T-helper 2 cell treated with Interferon-gamma antibody and Interleukin-4, amounts not matched to agents 100 ng/mL and 5 ng/mL, for 36 hours (primary cell): ENCODE data around the gene MCRIP2. TPM values are rescaled to one million over a fixed set of nuclear protein-coding genes. Genes with fewer than 3 reads are reported as not detected.

Experiments
- intact Hi-C: fragments of 100-400 bp; cut with micrococcal nuclease; formaldehyde crosslinking; loops from one replicate; pipeline ENCODE4 v1.15.1; 2023
- total RNA-seq: library from RNA; stranded (reverse); gene quantifications from 2 replicates; pipeline ENCODE4 v1.2.3, GENCODE V29; 2022

Gene MCRIP2
- total RNA-seq, 1 donor from 2014 or later = 24.5 TPM

- intact Hi-C loops = no loop called here
Observed at GRCh38 chr16:631808-632358, 9.7 kb upstream of the MCRIP2 start.

GRCh38 chr16:632486-633335 lies 8.9 kb upstream of the MCRIP2 start:
- intact Hi-C loops = no loop called here

DNA sequence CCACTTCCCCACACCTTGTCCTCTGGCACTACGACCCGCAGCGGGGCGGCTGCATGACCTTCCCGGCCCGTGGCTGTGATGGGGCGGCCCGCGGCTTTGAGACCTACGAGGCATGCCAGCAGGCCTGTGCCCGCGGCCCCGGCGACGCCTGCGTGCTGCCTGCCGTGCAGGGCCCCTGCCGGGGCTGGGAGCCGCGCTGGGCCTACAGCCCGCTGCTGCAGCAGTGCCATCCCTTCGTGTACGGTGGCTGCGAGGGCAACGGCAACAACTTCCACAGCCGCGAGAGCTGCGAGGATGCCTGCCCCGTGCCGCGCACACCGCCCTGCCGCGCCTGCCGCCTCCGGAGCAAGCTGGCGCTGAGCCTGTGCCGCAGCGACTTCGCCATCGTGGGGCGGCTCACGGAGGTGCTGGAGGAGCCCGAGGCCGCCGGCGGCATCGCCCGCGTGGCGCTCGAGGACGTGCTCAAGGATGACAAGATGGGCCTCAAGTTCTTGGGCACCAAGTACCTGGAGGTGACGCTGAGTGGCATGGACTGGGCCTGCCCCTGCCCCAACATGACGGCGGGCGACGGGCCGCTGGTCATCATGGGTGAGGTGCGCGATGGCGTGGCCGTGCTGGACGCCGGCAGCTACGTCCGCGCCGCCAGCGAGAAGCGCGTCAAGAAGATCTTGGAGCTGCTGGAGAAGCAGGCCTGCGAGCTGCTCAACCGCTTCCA lies 8.1 kb upstream of the MCRIP2 start:
- intact Hi-C loops = no loop called here

DNA sequence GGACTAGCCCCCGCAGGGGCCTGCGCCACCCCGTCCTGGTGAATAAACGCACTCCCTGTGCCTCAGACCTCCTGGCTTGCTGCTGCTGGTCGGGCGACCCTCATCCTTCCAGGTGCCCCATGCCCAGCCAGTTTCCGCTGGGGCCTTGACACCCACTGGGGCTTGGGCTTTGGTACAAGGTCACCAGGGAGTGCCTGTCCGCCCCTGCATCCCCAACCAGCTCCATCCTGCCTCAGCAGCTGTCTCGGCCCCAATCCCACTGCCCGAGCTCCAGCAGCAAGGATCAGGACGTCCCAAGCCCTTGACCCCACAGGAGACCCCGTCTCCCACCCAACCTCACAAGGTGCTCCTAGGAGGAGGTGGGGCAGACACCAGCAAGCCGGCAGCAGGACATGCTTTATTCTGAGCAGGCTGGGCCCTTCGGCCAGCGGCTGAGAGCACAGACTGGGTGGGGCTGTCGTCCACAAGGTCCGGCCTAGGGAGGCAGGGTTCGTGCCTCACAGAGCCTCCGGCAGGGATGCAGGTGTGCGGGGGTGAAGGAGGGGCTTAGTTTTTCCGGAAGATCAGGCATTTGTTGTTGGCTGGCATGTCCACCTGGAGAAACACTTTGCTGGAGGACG lies 7.5 kb upstream of the MCRIP2 start:
- intact Hi-C loops = no loop called here

DNA sequence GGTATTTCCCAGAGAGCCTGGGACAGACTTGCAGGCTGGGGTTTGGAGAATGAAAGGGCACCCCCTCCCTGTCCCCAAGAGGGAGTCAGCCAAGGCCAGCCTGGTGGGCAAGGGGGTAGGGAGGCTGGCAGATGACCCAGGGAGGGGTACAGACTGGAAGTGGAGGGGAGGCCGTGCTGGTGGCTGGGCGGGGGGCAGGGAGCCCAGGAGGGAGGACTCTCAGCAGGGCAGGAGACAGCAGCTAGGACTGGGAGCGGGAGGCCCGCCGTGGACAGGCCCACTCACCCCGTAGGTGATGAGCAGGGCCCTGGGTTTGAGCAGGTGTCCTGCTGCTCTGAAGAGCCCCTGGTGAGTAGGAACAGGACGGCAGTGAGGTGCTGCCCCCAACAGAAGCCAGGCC lies 6.6 kb upstream of the MCRIP2 start:
- intact Hi-C loops = loop anchor here (5.0 kb wide), 1 partner anchor 108 kb away; the partner anchor contains the start of gene CAPN15

DNA sequence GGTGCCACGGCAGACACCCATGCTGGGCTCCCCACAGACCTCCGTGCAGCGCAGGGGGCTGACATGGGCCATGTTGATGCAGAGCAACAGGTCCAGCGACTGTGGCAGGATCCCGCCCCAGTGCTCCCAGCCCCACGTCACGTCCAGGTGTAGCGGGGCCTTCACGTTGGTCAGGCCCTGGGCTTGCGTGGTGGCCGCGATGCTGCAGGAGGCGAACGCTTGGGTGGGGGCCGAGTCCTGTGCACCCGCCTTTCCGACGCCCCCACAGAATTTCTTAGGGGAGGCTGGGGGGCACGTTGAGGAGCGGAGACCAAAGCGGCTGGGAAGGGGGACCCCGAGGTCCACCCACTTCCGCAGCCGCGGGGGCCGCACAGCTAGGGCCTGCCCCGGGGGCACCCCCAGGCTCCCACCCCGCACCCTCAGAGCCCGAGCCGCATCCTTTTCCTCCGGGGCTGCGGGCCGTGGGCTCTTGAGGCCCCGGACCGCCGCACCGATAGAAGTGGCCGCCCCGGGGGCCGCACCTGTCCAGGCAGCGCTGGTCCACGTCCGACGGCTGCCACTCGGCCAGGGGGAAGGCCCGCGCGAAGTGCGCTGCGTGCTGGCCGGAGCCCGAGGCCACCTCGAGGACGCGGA lies 5.9 kb upstream of the MCRIP2 start:
- intact Hi-C loops = loop anchor here (1.0 to 5.0 kb wide), 5 partner anchors 25 to 235 kb away; partner anchors contain the start of genes CAPN15, DECR2 and JMJD8

GRCh38 chr16:636206-637080 lies 5.2 kb upstream of the MCRIP2 start, which contains the start of gene METTL26:
TSS of gene METTL26 (minus strand) at chr16:636305. CDS start at chr16:636290, 15 bp downstream.
- intact Hi-C loops = loop anchor here (1.0 to 5.0 kb wide), 6 partner anchors 24 to 236 kb away; partner anchors contain the start of genes CAPN15, DECR2, JMJD8 and STUB1

- intact Hi-C loops = loop anchor here (1.0 to 5.0 kb wide), 4 partner anchors 23 to 237 kb away; partner anchors contain the start of genes CAPN15, DECR2 and STUB1
Observed at GRCh38 chr16:637081-638018, 4.3 kb upstream of the MCRIP2 start.

- intact Hi-C loops = loop anchor here (5.0 kb wide), 1 partner anchor 111 kb away; the partner anchor contains the start of gene CAPN15
Observed at GRCh38 chr16:638034-638543, 3.5 kb upstream of the MCRIP2 start.

- intact Hi-C loops = loop anchor here (5.0 kb wide), 1 partner anchor 112 kb away; the partner anchor contains the start of gene CAPN15
Observed at GRCh38 chr16:638836-639235, 2.8 kb upstream of the MCRIP2 start.

GRCh38 chr16:640614-641013 lies 1.0 kb upstream of the MCRIP2 start:
- intact Hi-C loops = no loop called here

DNA sequence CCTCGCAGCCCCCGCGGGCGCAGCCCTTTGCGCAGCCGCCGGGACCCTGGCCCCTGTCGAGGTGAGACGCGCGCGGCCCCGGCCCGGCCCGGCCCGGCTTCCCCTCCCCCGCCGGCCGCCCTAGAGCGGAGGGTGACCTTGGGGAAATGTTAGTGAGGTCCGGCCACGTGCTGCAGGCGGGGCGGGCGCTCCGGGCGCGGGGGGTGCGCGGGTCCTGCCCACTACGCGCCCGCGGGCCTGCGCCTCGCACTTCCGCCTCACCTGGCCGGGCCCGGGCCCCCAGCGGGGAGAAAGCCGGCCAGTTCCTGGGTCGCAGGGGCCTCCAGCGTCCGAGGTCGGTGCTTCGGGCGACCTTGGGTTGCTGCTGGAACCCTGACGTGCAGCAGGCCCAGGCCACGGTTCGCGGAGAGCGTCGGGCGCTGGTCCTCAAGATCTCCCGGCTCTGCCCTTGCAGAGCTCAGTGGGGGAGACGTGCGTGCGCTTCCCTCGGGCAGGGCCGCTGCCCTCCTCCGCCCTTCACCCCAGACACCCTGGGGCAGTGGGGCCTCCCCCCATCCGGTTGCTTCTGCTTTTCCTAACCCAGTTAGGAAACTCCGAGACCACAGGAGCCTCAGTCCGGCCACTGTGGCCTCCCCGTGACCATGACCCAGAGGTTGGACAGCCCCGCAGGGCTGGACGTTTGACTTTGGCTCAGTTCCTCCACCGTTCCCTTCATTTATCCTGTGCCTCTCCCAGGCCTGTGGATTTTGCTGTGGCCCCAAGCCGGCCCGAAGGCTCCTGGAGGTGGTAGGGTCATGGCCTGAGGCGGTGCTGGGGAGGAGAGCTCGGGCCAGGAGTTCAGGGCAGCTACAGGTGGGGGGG lies 791 bp downstream of the MCRIP2 start:
- intact Hi-C loops = no loop called here

DNA sequence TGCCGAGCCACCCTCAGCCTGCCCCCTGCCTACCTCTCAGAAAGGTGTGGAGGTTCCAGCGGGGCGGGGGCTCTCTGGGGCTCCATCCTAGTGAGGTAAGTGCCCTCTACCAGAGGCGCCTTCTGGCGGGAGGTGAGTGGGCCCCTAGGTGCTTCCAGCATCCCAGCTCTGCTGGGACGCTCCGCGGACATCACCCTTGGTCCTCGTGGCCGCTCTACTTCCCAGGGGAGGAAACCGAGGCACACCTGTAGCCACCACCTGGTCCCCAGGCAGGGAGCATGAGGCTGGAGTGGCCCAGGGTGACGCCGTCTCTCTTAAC lies 1.4 kb downstream of the MCRIP2 start:
- intact Hi-C loops = no loop called here

- intact Hi-C loops = no loop called here
Observed at GRCh38 chr16:644556-644955, 2.9 kb downstream of the MCRIP2 start.

GRCh38 chr16:645852-646678 lies 4.4 kb downstream of the MCRIP2 start:
- intact Hi-C loops = no loop called here

GRCh38 chr16:646679-647172 lies 5.1 kb downstream of the MCRIP2 start:
- intact Hi-C loops = no loop called here
